ENCODE measurements around the gene SMIM29. TPM values are rescaled to one million over a fixed set of nuclear protein-coding genes. Genes with fewer than 3 reads are reported as not detected.
A peak's percentile ranks its signal among the peaks of the same experiment; 100 is the strongest.

Gene SMIM29
- total RNA-seq, 6 experiments from 2014 or later = 35.0 to 44.8 (median 36.9) TPM

GRCh38 chr6:34223381-34223955, 25.3 kb downstream of the SMIM29 start:
- no peaks in the 10 kb centered on the region for H3K9me3 Mint-ChIP-seq
- DNase-seq = no peak

DNA sequence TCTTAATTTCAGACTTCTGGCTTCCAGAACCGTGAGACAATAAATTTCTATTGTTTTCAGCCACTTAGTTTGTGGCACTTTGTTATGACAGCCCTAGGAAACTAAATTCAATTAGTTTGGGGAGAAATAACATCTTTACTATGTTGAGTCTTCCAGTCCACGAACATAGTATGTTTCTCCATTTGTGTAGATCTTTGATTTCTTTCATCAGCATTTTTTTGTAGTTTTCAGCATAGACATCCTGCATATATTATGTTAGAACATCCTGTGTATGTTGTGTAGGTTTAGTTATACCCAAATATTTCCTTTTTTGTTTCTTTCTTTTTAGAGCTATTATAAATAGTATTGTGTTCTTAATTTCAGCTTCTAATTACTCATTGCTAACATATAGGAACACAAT, 30.1 kb downstream of the SMIM29 start:
- H3K4me3 Mint-ChIP-seq = no peak overlapping the region
- no peak for TF ChIP-seq CTCF (IDR thresholded peaks at IDR 0.05)
- no peaks in the 10 kb centered on the region for H3K36me3 Mint-ChIP-seq (ENCODE audit: low read depth)
- H3K9me3 Mint-ChIP-seq = no peaks in the 10 kb centered on the region
- H3K27me3 Mint-ChIP-seq (ENCODE audit: insufficient read depth) = no peaks in the 10 kb centered on the region; the same call in 1 of the 2 replicates
- no peak overlapping the region for H3K27ac Mint-ChIP-seq
- DNase-seq = no peak
- peaks cover 23% of the 10 kb centered on the region for H3K4me1 Mint-ChIP-seq (ENCODE audit: low read depth)

More at GRCh38 chr6:34223381-34223955, 25.3 kb downstream of the SMIM29 start:
- Mint-ChIP-seq H3K4me1 (ENCODE audit: low read depth) (peaks cover 22% of the 10 kb centered on the region), H3K36me3 (ENCODE audit: low read depth) (no peaks in the 10 kb centered on the region), H3K27me3 (ENCODE audit: insufficient read depth) (no peaks in the 10 kb centered on the region; the same call in 1 of the 2 replicates), H3K4me3 (peak overlapping the region; percentile 82), H3K27ac (peak overlapping the region; percentile 91)
- TF ChIP-seq CTCF (IDR thresholded peaks at IDR 0.05) = no peak

GRCh38 chr6:34213772-34214171, 35.0 kb downstream of the SMIM29 start:
- no peak for DNase-seq
- Mint-ChIP-seq H3K4me3 (no peak overlapping the region), H3K36me3 (ENCODE audit: low read depth) (no peaks in the 10 kb centered on the region), H3K4me1 (ENCODE audit: low read depth) (peaks cover 18% of the 10 kb centered on the region), H3K27ac (peak overlapping the region; percentile 36; the same call in 1 of the 2 replicates), H3K9me3 (no peaks in the 10 kb centered on the region), H3K27me3 (ENCODE audit: insufficient read depth) (no peaks in the 10 kb centered on the region; the same call in 1 of the 2 replicates)
- no peak for TF ChIP-seq CTCF (IDR thresholded peaks at IDR 0.05)

DNA sequence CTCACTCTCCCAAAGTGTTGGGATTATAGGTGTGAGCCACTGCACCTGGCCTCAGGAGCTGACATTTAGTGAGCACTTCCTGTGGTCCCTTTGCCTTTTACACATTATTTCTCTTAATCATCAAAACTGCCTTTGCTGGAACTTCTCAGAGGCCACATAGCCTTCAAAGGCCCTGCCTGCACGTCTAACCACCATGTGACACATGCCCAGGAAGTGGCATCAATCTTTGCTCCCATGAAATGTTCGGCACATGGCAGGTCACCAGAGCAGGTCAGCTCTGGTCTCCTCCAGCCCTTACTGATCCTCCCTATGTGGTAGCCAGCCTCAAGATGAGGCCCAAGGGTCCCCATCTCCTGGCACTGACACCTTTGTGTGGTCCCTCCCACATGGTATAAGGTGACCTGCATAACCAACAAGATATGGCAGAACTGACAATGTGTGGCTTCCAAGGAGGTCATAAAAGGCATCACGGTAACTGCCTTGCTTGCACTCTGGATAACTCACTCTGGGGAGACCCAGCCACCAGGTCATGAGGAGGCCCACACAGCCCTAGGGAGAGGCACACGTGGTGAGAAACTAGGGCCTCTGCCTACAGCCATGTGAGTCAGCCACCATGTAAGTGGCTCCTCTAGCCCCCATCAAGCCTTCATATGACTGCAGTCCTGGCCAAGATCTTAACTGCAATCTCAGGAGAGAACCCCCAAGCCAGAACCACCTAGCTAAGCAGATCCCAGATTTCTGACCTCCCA, 40.9 kb downstream of the SMIM29 start:
- DNase-seq = no peak
- no peak for TF ChIP-seq CTCF (IDR thresholded peaks at IDR 0.05)
- no peaks in the 10 kb centered on the region for H3K9me3 Mint-ChIP-seq
- no peak overlapping the region for H3K4me3 Mint-ChIP-seq
- no peaks in the 10 kb centered on the region for H3K27me3 Mint-ChIP-seq (ENCODE audit: insufficient read depth)
- H3K27ac Mint-ChIP-seq = no peak overlapping the region
- H3K4me1 Mint-ChIP-seq (ENCODE audit: low read depth) = no peaks in the 10 kb centered on the region
- no peaks in the 10 kb centered on the region for H3K36me3 Mint-ChIP-seq (ENCODE audit: low read depth)

DNA sequence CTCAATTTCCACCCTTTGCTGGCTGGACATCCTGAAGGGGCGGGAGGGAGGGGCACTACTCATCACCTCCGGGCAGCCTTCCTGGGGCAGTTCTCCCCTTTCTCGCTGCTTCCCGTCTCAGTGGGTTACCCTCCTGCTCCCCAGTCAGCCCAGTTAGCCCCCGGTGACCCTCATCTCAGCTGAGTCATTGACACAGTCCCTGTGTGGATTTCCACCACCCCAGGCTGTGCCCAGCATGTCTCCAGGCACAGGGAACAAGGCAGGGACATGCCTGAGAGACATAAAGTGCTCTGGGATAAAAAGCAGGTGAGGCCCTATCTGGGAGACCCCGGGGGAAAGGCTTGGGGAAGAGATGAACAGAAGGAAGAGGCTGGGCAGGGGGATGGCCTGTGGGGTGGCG, 42.1 kb downstream of the SMIM29 start:
- TF ChIP-seq CTCF (IDR thresholded peaks at IDR 0.05) = no peak

More for the DNA sequence above, 42.1 kb downstream of the SMIM29 start:
- no peak for DNase-seq
- H3K9me3 Mint-ChIP-seq = peaks cover 3% of the 10 kb centered on the region; the same call in 1 of the 2 replicates
- peaks cover 3% of the 10 kb centered on the region; the same call in 1 of the 2 replicates for H3K36me3 Mint-ChIP-seq (ENCODE audit: low read depth)
- H3K4me1 Mint-ChIP-seq (ENCODE audit: low read depth) = peaks cover 4% of the 10 kb centered on the region
- H3K27me3 Mint-ChIP-seq (ENCODE audit: insufficient read depth) = no peaks in the 10 kb centered on the region
- H3K27ac Mint-ChIP-seq = no peak overlapping the region
- no peak overlapping the region for H3K4me3 Mint-ChIP-seq
